Inferior parietal cortex (tissue), 1 donor: Measurements from ENCODE around the gene LDB3.

Experiments used
- DNase-seq: peaks from one replicate; pipeline ENCODE4 v3.0.0-alpha.2; 2016; ENCODE audit errors: extremely low spot score

Gene LDB3

DNA sequence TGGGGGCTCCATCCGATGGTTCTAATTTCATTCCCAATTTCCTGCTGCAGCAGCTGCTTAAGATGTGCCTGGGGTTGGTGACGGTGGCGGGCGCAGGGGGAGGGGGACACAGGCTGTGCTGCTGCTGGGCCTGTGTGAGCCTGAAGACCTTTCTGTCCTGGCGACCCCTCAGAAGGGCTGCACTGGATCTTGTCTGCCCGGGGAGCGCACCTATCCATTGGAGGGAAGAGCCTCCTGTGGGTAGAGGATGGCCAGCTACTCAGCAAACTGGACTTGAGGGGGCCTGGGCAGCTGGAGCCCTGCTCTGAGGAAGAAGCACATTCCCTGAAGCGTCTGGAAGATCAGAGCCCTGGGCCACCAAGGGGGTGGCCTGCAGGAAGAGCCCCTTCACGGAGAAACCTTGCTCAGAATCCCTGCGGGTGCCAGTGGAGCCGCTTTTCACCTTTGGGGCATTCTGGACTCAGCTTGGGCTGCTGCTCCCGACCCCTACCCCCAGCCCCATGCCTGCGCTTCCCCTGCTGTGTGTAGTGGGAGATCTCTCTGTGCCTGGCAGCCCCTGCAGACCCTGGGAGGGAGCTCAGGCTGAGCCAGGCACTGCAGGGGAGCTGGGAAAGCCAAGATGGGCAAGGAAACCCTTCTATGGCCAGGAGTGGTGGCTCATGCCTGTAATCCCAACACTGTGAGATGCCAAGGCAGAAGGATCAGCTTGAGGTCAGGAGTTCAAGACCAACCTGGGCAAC is 17.8 kb downstream of the LDB3 start:
- no peak for DNase-seq

DNA sequence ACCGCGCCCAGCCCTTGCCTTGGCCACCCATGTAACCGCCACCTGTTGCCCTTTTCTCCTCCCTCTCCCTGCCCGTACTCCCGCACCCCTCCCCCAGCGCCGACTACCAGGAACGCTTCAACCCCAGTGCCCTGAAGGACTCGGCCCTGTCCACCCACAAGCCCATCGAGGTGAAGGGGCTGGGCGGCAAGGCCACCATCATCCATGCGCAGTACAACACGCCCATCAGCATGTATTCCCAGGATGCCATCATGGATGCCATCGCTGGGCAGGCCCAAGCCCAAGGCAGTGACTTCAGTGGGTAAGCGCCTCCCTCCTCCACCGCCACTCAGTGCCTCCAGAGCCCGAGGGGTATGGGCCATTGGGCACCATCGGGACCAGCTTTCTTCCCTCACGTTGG is 18.7 kb downstream of the LDB3 start:
- no peak for DNase-seq

DNA sequence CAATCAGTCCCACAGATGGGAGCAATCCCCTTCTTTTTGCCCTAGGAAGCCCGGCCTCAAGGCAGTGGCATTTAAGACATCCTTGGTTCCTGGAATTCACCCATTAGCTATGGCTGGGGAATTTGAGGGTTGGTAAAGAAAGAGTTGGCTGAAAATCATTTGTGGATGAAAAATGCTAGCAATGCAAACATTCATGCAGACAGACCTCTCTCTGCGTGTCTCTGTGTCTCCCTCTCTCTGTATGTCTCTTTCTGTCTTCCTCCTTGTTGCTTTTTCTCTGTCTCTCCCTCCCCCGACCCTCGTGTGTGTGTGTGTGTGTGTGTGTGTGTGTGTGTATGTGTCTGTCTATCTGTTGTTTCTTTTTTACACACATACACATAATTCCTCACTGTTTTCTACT is 19.4 kb downstream of the LDB3 start:
- DNase-seq, result no peak

DNA sequence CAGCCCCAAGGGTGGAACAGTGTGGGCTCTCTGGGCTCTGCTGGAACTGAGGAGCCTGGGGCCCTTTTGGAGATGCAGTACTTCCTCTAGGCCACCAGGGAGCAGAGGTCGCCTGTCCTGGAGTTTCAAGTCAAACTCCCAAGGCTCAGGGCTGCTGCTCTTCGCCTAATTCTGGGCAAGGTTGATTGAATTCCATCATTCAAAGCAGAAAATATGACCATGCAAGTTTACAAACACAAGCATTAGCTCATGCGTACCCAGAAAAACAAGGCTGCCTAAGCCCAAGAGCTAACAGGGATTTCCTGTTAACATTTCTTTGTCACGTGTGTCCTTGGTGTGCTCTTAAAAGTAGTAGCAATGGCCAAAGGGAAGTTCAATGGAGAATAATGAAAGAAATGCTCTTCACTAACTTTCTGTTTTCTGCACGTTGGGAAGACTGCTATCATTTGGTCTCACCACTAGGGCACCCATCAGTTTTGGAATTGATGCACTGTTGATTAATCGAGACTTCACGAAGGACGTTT is 20.1 kb downstream of the LDB3 start:
- peak; percentile 68 for DNase-seq

DNA sequence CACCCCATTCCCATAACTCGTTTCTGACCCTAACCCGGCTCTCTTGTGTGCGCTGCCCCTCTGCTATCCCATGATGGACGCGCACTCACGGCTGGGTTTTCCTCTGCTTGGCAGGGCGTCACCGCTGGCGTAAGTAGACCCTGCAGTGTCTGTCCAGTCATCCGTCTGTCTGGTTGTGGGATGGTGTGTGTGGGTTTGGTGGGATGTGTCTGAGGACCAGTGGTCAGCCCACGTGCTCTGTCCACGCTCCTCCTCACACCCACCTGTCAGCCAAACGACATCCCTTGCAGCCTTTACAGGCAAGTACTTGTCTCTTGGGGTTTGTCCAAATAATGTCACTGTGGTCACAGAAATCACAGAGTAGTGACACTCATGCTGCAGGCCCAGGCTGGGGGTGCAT is 20.8 kb downstream of the LDB3 start:
- DNase-seq, result no peak

DNA sequence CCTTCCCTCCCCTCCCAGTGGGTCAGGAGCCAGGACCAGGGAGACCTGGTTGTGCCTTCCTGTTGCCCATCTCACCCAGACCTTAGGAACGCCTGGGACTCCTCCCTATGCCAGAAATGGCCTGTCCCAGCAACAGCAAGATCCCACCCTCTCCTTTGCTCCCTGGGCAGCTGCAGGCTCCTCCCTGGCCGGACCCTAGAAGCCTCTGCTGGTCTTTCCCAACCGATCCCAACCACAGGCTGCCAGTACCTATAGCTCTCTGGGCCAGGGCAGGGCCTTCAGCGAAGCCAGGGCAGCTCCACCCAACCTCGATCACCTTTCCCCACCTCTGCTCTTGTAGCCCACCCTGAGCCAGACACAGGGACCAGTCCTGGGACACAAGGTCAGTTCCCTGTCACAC is 21.9 kb downstream of the LDB3 start:
- DNase-seq, result no peak

DNA sequence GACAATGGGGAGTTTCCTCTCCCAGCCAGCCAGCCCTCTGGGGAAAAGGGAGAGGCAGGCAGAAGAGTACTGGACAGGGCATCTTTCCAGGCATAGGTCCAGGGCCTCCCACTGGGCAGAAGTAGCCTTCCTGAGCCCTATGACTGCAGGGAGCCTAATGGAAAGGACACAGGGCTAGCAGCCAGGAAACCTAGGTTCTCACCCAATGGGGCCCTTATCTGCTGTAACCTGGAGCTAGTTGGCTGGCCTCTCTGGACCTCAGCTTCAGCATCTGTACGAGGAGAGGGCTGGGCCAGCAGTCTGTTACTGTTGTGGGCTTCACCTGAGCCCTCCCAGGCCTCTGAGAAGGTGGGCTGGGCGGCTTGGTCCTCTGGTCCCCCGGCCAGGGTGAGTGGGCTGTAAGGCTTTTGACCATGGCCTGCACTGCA is 22.4 kb downstream of the LDB3 start:
- no peak for DNase-seq

DNA sequence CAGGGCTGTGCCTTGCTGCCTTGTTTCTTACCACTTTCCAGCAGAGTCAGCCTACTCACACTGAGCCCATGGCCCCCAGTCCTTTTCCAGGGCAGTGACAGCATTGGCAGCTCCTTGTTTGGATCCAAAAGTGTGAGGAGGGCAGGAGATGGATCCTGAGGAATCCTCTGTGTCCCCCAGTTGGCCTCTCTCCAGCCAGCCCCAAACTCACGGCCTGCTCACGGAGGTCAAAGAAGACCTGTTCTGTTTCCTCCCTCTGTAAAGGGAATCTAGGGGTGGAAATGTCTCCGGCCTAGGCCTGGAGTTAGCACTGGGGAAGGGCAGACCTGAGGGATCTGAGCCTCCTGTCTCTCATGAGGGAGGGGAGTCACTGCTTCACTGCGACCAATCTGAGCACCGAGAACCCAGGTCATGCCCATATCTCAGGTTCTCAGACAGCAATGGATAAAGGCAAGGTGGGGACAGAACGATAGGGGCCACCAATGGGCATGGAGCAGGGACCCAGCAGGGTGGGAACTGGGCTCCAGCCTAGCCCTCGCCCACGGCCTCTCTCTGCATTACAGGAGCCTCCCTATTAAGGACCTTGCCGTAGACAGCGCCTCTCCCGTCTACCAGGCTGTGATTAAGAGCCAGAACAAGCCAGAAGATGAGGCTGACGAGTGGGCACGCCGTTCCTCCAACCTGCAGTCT is 23.2 kb downstream of the LDB3 start:
- DNase-seq, result no peak

DNA sequence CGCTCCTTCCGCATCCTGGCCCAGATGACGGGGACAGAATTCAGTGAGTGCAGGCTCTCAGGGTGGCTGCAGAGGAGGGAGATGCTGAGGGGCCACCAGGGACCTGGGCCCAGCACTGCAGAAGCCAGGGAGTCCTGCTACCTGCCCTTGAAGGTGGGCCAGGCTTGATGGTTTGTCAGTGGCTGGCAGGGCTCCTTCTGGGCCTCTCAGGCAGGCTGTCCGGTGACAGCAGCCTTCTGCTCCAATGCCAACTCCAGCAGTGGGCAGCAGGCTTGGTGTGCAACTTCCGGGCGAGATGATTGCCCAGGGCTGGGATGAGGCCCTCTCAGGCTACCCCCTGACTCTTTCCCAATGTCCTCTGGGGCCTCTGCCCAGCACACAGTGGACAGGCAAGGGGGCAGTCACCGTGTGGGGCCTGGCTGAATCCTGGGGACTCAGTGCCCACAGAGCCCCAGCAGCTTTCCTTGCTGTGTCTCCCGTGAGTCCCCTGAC is 23.8 kb downstream of the LDB3 start:
- DNase-seq, result no peak

DNA sequence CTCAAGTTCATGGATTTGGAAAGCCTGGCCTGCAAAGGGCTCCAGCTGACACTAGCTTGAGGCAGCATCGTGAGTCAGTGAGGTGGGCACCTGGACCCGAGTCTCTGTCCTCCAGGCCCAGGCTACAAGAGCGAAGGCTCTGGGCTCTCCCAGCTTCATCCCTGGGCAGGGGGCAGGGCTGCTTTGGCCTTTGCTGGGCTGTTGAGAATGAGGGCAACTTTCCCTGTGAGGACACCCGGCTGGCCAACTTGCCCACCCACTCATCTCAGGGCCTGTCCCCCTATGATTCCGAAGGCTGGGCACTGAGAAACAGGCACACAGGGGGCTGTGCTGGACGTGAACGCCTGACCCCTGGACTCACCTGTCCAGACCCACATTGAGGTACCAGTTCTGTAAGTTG is 24.4 kb downstream of the LDB3 start:
- DNase-seq, result no peak

DNA sequence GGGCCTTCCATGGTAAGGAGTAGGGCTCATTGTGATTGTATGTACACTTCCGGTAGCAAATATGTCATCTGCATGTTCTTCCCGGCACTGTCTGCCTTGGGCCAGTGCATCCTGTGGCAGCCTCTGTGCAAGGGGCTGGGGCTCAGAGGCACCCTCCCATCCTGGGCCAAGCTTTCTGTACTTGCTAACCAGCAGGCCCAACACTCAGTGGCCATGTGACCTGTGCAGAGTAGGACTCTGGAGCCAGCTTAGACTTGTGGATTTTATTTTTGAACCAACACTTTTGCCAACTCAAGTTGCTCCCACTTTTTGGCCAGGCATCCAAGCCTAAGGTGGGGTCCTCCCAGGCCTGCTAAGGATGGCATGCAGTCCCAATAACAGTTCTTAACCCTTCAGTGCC is 25.0 kb downstream of the LDB3 start:
- no peak for DNase-seq

DNA sequence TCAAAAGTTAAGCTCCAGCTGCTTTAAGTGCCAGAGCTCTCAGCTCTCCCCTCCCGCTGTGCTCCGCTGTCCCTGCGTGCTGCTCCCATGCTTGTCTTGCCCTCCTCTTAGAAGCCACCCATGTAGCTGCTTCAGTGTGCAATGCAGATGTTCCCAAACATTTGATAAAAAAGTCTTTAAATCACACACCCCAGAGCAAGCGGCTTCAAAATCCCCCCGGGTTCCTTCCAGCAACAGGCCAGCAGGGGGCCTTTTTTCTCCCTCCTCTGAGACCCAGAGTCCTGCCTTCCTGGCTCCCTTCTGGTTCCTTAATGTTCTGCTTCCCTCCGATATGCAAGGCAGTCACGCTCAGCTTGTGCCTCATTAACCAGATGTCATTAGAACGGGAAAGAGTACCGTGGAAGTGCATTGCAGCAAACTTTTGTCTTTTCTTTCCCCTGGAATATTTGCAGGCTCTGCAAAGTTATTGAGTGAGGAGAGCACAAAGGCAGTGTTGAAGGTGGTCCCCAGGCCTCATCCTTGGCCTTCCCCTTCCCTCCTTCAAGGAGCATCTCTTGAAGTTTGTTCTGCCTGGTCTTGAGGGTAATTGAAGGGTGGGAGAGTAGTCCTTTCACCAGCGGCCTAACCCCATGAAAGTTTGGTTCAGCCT is 25.5 kb downstream of the LDB3 start:
- DNase-seq, result peak; percentile 41

DNA sequence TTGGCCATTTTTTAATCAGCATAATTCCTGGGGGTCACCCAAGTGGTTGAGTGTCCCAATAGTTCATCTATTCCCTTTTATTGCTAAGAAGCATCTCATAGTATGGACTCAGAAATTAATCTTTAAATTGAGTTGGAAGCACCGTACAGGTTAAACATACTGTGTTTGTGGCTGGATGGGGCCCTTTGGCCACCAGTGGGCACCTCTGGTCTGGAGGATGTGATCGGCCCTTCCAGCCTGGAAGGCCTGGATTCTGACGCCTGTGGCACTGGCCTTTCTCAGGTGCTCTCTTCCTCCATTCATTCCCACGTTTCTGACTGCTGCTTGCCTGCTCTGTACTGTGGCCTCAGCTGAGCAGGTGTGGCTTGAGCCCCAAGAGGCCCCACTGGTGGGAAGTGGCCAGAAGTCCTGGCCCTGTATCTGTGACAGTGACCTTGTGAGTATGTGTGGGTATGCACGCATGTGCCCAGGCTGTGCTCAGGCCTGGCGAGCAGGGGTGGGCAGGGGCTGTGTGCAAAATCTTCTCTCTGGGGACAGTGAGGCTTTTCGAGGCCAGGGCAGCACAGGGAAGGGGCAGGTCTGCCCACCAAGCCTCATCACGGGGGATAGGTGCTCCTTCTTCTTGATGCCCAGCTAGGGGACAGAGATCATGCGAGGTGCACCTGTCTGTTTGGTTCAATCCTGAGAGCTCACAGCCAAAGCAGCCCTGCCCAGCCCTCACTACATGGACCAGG is 30.1 kb downstream of the LDB3 start:
- no peak for DNase-seq

DNA sequence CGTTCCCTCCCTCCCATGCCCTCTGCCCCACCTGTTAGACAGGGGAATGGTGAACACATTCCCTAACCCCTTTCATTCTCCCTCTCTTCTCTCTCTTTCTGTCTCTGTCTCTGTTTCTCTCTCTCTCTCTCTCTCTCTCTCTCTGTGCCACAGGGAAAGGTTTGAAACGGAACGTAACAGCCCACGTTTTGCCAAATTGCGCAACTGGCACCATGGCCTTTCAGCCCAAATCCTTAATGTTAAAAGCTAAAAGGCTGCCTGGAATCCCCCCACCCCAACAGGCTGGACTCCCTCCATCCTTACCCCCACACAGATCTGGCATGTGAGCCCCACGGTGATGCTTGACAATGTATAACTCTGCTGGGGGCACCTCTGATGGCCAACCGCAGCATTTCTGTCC is 30.8 kb downstream of the LDB3 start:
- no peak for DNase-seq

DNA sequence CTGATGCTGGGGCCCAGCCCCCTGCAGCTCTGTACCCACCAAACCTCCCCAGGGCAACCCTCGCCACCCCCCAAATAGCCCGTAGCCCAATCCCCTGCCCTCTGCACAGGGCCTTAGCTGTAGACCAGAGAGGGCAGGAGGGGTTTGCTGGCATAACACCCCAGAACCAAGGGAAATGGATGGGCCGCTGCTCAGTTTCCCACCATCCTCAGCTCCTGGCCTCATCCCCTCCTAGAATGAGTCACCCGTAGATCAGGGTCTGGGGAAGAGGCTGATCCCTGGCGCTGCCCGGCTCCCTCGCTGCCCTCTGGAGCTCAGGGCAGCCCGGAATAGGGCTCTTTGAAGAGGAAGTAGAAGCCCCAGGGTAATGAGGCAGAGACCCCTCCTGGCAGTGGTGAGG is 31.2 kb downstream of the LDB3 start:
- no peak for DNase-seq

DNA sequence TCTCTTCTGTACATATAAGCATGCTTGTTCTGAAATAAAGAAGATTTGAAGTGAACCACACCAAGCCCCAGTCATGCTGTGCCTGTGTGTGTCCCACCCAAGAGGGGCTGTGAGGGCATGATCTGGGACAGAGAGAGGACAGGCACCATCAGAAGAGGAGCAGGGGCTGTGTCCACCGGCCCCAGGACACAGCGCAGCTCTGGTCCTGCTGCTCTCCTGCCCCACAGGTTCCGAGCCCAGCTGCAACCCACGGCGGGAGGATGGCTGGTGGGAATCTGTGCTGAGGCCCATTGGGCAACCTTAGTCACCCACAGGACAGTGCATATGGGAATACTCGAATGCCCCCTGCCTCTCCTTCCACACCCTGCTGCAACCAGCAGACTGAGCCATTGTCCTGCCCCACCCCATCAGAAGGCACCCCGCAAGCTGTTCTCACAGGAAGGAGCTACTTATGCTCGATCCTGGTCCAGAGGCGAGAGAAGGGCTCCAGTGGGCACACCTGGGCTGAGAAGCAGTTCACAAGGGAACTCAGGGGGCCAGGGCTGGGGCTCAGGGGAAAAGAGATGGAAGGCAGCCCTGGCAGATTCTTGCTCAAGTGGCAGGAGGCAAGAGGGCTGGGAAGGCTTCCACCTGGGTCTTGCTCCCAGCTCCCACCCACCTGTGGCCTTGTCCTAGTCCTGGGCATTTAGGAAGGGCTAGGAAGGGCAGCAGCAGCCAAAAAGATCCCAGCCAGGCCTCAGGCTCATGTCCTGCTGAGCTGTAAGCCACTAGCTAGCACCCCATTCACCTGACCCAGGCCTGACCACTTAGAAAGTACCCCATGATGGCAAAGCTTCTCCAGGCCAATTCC is 31.9 kb downstream of the LDB3 start:
- DNase-seq, result no peak

DNA sequence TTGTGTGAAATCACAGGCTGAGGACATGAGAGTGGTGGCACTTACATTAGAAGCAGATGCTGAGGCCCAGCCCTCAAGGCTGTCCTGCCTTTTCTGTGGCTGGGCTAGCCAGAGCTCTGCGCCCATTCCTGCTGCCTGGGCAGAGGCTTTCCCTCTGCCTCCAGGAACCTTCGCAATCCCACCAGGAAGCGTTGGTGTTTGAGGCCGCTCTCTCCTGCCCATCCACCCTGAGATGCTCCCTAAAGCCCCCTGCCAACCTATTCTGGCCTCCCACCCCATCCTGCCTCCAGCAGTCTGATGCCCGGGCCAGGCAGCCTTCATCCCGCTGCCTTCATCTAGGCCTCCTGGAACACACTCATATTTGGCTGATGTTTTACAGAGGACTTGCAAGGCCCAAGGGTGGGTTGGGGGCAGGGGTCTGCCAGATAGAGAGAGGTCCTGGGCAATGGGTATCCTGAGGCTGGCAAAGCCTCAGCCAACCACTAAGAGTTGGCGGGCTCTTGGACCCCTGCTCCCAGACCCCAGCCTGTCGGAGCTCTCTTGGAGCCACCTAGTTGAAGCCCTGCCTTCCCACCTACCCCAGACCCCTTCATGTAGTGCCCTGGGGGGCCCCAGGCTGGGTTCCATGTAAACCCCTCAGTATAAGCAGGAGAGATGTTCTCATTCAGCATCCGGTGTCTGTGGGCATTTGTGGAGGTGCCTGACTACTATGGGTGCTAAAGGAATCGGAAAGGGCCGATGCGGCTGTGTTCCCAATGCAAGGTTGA is 32.7 kb downstream of the LDB3 start:
- DNase-seq, result no peak

DNA sequence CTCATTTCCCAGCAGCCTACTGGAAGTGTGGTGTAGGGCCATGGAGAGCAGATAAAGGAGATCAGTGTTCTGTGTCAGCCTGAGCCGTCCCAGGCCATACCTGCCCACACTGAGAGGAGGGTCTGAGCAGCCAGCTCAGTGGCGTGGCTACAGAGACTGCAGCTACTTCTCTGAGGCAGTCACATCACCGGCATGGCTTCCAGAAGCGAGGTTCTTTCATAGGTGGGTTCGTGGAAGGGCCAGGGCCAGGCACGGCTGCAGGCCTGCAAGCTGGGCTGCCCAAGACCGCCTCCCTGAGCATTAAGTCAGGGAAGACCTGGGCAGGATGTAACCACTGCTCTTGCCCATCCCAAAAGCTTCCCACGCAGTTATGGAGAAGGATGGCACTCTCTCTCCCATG is 34.9 kb downstream of the LDB3 start:
- no peak for DNase-seq

DNA sequence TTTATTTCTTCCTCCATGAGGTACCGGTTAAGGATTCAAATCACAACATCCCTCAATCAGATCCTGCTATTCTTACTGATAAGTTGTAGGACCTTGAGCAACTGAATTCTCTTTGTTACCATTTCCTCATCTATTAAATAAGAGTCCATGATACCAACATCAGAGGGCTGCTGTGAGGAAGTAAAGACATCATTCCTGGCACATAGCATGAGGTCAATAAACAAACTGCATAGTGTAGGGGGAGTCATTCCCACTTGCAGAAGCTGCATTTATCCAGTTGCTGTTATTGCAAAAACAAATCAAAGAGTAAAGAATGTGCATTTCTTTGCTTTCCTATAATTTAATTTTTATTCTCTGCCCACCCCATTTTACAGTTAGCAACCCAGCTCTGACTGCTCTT is 36.8 kb downstream of the LDB3 start:
- no peak for DNase-seq

DNA sequence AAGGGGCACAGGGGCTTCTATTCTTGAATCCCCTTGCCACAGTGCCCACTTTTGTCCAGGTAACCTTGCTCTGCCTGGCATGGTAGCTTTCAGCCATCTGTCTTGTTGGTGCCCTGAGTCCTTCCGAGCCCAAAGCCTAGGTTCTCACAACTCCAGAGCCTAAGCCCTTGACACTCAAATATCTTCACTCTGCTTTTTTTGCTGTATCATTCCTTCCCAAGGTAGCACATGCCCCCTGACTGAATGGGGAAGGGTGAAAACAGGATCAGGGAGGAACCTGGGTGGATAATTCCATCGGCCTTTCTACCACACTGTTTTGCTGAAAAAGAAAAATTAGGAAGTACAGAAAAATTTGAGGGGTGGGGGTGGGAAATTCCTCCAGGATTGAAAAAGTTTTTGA is 37.6 kb downstream of the LDB3 start:
- DNase-seq, result no peak
